ENCODE measurements around the gene EID2. TPM values are rescaled to one million over a fixed set of nuclear protein-coding genes. Genes with fewer than 3 reads are reported as not detected.

The EID2 gene
- total and polyA plus RNA-seq, 2 of the 4 experiments (the other 2 are of a cell fraction), result 5.7 to 9.8 TPM

DNA sequence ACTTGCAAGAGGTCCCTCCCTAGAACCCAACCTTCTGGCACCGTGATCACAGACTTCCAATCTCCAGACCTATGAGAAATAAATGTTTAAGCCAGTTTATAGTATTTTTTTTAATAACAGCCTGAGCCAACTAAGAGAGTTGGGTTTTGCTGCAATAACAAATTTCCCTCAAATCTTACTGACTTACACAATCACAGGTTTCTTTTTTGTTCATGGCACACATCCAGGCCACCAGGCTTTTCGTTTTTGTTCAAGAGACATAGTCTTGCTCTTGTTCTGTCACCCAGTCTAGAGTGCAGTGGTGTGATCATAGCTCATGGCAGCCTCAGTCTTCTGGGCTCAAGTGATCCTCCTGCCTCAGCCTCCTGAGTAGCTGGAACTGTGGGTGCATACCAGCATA, 27.0 kb downstream of the EID2 start:
- Histone ChIP-seq H4K5ac (ENCODE audit: low read depth, low read length) (no peak overlapping the region), H3K9ac (ENCODE audit: low read depth, low read length) (no peak overlapping the region), H3K27ac (ENCODE audit: insufficient read depth, low read length) (no peak overlapping the region), H3K4me1 (ENCODE audit: control insufficient read depth, insufficient read depth, low read length) (peaks cover 6% of the 10 kb centered on the region; the same call in 1 of the 2 replicates), H3K14ac (replicated peaks; ENCODE audit: low read depth, low read length) (no peak overlapping the region), H3K27me3 (ENCODE audit: control insufficient read depth, insufficient read depth, low read length) (peaks cover 47% of the 10 kb centered on the region), H4K91ac (ENCODE audit: insufficient read depth, low read depth, low read length) (no peak overlapping the region), H3K9me1 (ENCODE audit: insufficient read depth, low read length) (peaks cover 3% of the 10 kb centered on the region; the same call in 1 of the 2 replicates), H3K9me3 (ENCODE audit: control insufficient read depth, insufficient read depth, low read length) (peaks cover 13% of the 10 kb centered on the region), H4K8ac (ENCODE audit: low read depth in 2 of 2, low read length in 2 of 2) (no peak overlapping the region), H3K4ac (ENCODE audit: low read depth, low read length) (no peak overlapping the region), H2BK15ac (ENCODE audit: low read depth, low read length) (no peak overlapping the region), H2BK20ac (ENCODE audit: low read depth, low read length) (no peak overlapping the region), H2BK5ac (ENCODE audit: low read depth, low read length, poor library complexity, severe bottlenecking) (no peak overlapping the region), H3K4me3 (ENCODE audit: insufficient read depth, low read depth, low read length) (no peak overlapping the region), H2AK9ac (replicated peaks; ENCODE audit: low read depth, low read length, poor library complexity) (no peak overlapping the region), H3K18ac (ENCODE audit: low read depth, low read length) (no peak overlapping the region), H2AK5ac (ENCODE audit: low read depth, low read length) (no peak overlapping the region), H2AFZ (replicated peaks; ENCODE audit: low read length, poor library complexity) (no peak overlapping the region), H3K23ac (ENCODE audit: low read depth, low read length) (no peak overlapping the region), H2BK120ac (ENCODE audit: low read depth, low read length) (no peak overlapping the region), H3K4me2 (ENCODE audit: low read depth, low read length) (no peak overlapping the region), H3K79me1 (ENCODE audit: low read depth in 1 of 2, low read length in 2 of 2) (no peaks in the 10 kb centered on the region), H4K20me1 (ENCODE audit: insufficient read depth, low read length) (no peaks in the 10 kb centered on the region), H3K56ac (ENCODE audit: extremely low read depth, insufficient read depth, low read length) (no peak overlapping the region), H3K36me3 (ENCODE audit: control insufficient read depth, insufficient read depth, low read length) (no peaks in the 10 kb centered on the region)
- intact Hi-C loops (cut with micrococcal nuclease), result no loop called here
- ATAC-seq (ENCODE audit: low read depth) (no peak), DNase-seq (no peak)
- POLR2A ChIA-PET (ENCODE audit: unreplicated experiment), result interaction anchor here (0.6 kb wide), 1 partner anchor 98 kb away, joined by 4 read pairs; no protein-coding TSS in a partner anchor
- no TSS peak for BruUV-seq (replicated peaks)
- CTCF ChIA-PET, result no interaction called here
- no peak for TF ChIP-seq MAFK (IDR thresholded peaks at IDR 0.05; ENCODE audit: low read depth, low read length)
- TF ChIP-seq, protein P1, sequence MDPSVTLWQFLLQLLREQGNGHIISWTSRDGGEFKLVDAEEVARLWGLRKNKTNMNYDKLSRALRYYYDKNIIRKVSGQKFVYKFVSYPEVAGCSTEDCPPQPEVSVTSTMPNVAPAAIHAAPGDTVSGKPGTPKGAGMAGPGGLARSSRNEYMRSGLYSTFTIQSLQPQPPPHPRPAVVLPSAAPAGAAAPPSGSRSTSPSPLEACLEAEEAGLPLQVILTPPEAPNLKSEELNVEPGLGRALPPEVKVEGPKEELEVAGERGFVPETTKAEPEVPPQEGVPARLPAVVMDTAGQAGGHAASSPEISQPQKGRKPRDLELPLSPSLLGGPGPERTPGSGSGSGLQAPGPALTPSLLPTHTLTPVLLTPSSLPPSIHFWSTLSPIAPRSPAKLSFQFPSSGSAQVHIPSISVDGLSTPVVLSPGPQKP (IDR thresholded peaks at IDR 0.05; ENCODE audit: borderline replicate concordance, low read depth, low read length), result no peak
- TF ChIP-seq RFX5 (IDR thresholded peaks at IDR 0.05; ENCODE audit: low read depth, low read length), result no peak
- TF ChIP-seq MXI1 (IDR thresholded peaks at IDR 0.05; ENCODE audit: borderline replicate concordance, low read depth, low read length), result no peak
- no peak for TF ChIP-seq BHLHE40 (IDR thresholded peaks at IDR 0.05; ENCODE audit: low read depth, low read length)
- TF ChIP-seq CEBPB (IDR thresholded peaks at IDR 0.05; ENCODE audit: low read depth, low read length), result no peak
- no peak for TF ChIP-seq NFE2L2 (IDR thresholded peaks at IDR 0.05; ENCODE audit: low read depth, low read length)
- TF ChIP-seq POLR2A (IDR thresholded peaks at IDR 0.05; ENCODE audit: low read depth, low read length), result no peak
- TF ChIP-seq, protein P2, sequence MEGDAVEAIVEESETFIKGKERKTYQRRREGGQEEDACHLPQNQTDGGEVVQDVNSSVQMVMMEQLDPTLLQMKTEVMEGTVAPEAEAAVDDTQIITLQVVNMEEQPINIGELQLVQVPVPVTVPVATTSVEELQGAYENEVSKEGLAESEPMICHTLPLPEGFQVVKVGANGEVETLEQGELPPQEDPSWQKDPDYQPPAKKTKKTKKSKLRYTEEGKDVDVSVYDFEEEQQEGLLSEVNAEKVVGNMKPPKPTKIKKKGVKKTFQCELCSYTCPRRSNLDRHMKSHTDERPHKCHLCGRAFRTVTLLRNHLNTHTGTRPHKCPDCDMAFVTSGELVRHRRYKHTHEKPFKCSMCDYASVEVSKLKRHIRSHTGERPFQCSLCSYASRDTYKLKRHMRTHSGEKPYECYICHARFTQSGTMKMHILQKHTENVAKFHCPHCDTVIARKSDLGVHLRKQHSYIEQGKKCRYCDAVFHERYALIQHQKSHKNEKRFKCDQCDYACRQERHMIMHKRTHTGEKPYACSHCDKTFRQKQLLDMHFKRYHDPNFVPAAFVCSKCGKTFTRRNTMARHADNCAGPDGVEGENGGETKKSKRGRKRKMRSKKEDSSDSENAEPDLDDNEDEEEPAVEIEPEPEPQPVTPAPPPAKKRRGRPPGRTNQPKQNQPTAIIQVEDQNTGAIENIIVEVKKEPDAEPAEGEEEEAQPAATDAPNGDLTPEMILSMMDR (conservative IDR thresholded peaks at IDR 0.05; ENCODE audit: low read depth, low read length), result no peak
- no peak for TF ChIP-seq FOS (IDR thresholded peaks at IDR 0.05; ENCODE audit: low read depth, low read length)
- in situ Hi-C loops (cut with MboI; ENCODE audit: low sequenced_read_pairs), result no loop called here
- dilution Hi-C loops (cut with HindIII; ENCODE audit: low sequenced_read_pairs, unreplicated experiment), result no loop called here
- no CpG with 5 or more reads among the region's 2 CpGs for WGBS, 2 experiments (ENCODE audit: extremely low coverage in 2 of 2, insufficient read length in 1 of 2)

Data from IMR-90 (cell line).